ENCODE results near the gene C5orf63. TPM values are rescaled to one million over a fixed set of nuclear protein-coding genes. Genes with fewer than 3 reads are reported as not detected.

The C5orf63 gene
- total RNA-seq (2014; rRNA removed; shearing (Covaris generic)) (4.2 and 5.5 TPM in 2 replicates), total RNA-seq (2022) (0.11 TPM in 1 of 2 replicates, not detected in the other), Bru-seq, nascent RNA (percentile 24 among the genes with signal in this experiment), BruChase-seq, experiment 1, labeled RNA remaining after a 6-hour chase (percentile 16 among the genes with signal in this experiment), BruChase-seq, experiment 2, labeled RNA remaining after a 2-hour chase (percentile 23 among the genes with signal in this experiment)
- long read RNA-seq, full-length matches to known transcripts: 1 of 1 reads
- long read RNA-seq, partial matches to known transcripts: 0 of 1 reads
- long read RNA-seq, other reads (novel, unspliced or antisense): 0 of 1 reads

GRCh38 chr5:127072861-127073846, at the start of gene C5orf63:
Gene C5orf63 (minus strand): TSS chr5:127073502. CDS start chr5:127058995, 14,507 bp downstream.
- Histone ChIP-seq H3K4me1 (ENCODE audit: insufficient read depth, low read length, poor library complexity, severe bottlenecking) (peaks cover 10% of the 10 kb centered on the region), H3K4me3 (ENCODE audit: low read depth, low read length, poor library complexity, severe bottlenecking) (peak within 1 kb of the TSS; percentile 70), H3K9me3 (ENCODE audit: low read length) (no peaks in the 10 kb centered on the region), H3K36me3 (ENCODE audit: insufficient read depth, low read length) (no peaks in the 10 kb centered on the region), H3K9me2 (ENCODE audit: insufficient read depth, low read length) (no peaks in the 10 kb centered on the region), H3K4me2 (ENCODE audit: low read length) (peak within 1 kb of the TSS; percentile 76), H3K79me2 (ENCODE audit: insufficient read depth, low read depth, low read length) (no peaks in the 10 kb centered on the region), H4K20me1 (ENCODE audit: insufficient read depth, low read length) (no peaks in the 10 kb centered on the region), H3K27ac (ENCODE audit: low read depth, low read length, poor library complexity, severe bottlenecking) (no peak within 1 kb of the TSS), H2AFZ (ENCODE audit: low read length) (peak within 1 kb of the TSS; percentile 100)
- CTCF ChIA-PET (ENCODE audit: unreplicated experiment): no interaction called here
- peak; percentile 82 for DNase-seq (ENCODE audit: low spot score)
- intact Hi-C loops (cut with micrococcal nuclease; ENCODE audit: unreplicated experiment): no loop called here
- POLR2A ChIA-PET: interaction anchor here (0.7 to 0.9 kb wide), 2 partner anchors 27 to 849 kb away, joined by 4 to 6 read pairs; no protein-coding TSS in a partner anchor
- no TSS peak for BruUV-seq (replicated peaks)
- TF ChIP-seq CTCF (conservative IDR thresholded peaks at IDR 0.05; ENCODE audit: low read length) (no peak), EZH2phosphoT487 (IDR thresholded peaks at IDR 0.05; ENCODE audit: borderline replicate concordance, low read depth, low read length) (no peak)

- Histone ChIP-seq H3K36me3 (ENCODE audit: insufficient read depth, low read length) (no peaks in the 10 kb centered on the region), H3K9me2 (ENCODE audit: insufficient read depth, low read length) (no peaks in the 10 kb centered on the region), H3K4me1 (ENCODE audit: insufficient read depth, low read length, poor library complexity, severe bottlenecking) (peaks cover 4% of the 10 kb centered on the region), H3K4me2 (ENCODE audit: low read length) (no peak overlapping the region), H4K20me1 (ENCODE audit: insufficient read depth, low read length) (no peaks in the 10 kb centered on the region), H2AFZ (ENCODE audit: low read length) (no peak overlapping the region), H3K9me3 (ENCODE audit: low read length) (no peaks in the 10 kb centered on the region), H3K4me3 (ENCODE audit: low read depth, low read length, poor library complexity, severe bottlenecking) (no peak overlapping the region), H3K79me2 (ENCODE audit: insufficient read depth, low read depth, low read length) (no peaks in the 10 kb centered on the region), H3K27ac (ENCODE audit: low read depth, low read length, poor library complexity, severe bottlenecking) (no peak overlapping the region)
- ChIA-PET CTCF (ENCODE audit: unreplicated experiment) (no interaction called here), POLR2A (interaction anchor here (0.7 kb wide), 1 partner anchor 41 kb away, joined by 3 read pairs; no protein-coding TSS in a partner anchor)
- TF ChIP-seq EZH2phosphoT487 (IDR thresholded peaks at IDR 0.05; ENCODE audit: borderline replicate concordance, low read depth, low read length) (no peak), CTCF (conservative IDR thresholded peaks at IDR 0.05; ENCODE audit: low read length) (no peak)
- intact Hi-C loops (cut with micrococcal nuclease; ENCODE audit: unreplicated experiment): no loop called here
- DNase-seq (ENCODE audit: low spot score): no peak
- no TSS peak for BruUV-seq (replicated peaks)
These were observed 39.1 kb upstream of the C5orf63 start for GRCh38 chr5:127112347-127112864.
